ENCODE results near the gene WDR87.
A peak's percentile ranks its signal among the peaks of the same experiment; 100 is the strongest.

WDR87 gene

GRCh38 chr19:37942516-37942902, 36.1 kb upstream of the WDR87 start:
- Mint-ChIP-seq H3K27ac (peak overlapping the region in 1 of 3 experiments; percentile 5), H3K36me3 (ENCODE audit: low read depth) (peaks cover 12% of the 10 kb centered on the region), H3K27me3 (ENCODE audit: low read depth) (no peaks in the 10 kb centered on the region), H3K4me1 (peaks cover 9% of the 10 kb centered on the region), H3K4me3 (no peak overlapping the region), H3K9me3 (peaks cover 2% of the 10 kb centered on the region)
- no peak for TF ChIP-seq CTCF (IDR thresholded peaks at IDR 0.05; ENCODE audit: unreplicated experiment in 3 of 3)

GRCh38 chr19:37941782-37942515, 35.6 kb upstream of the WDR87 start:
- TF ChIP-seq CTCF (IDR thresholded peaks at IDR 0.05; ENCODE audit: unreplicated experiment in 3 of 3) = no peak
- no peak overlapping the region for H3K4me3 Mint-ChIP-seq
- H3K9me3 Mint-ChIP-seq = peaks cover 2% of the 10 kb centered on the region
- H3K27me3 Mint-ChIP-seq (ENCODE audit: low read depth) = no peaks in the 10 kb centered on the region
- H3K27ac Mint-ChIP-seq = peak overlapping the region in 2 of 3 experiments; percentile 38 to 72
- H3K4me1 Mint-ChIP-seq = peaks cover 9% of the 10 kb centered on the region
- H3K36me3 Mint-ChIP-seq (ENCODE audit: low read depth) = peaks cover 13% of the 10 kb centered on the region

GRCh38 chr19:37938353-37938752, 32.0 kb upstream of the WDR87 start:
- TF ChIP-seq CTCF (IDR thresholded peaks at IDR 0.05; ENCODE audit: unreplicated experiment in 3 of 3) = no peak
- H3K27ac Mint-ChIP-seq = no peak overlapping the region
- H3K27me3 Mint-ChIP-seq (ENCODE audit: low read depth) = no peaks in the 10 kb centered on the region
- peaks cover 2% of the 10 kb centered on the region for H3K9me3 Mint-ChIP-seq
- H3K4me3 Mint-ChIP-seq = no peak overlapping the region
- H3K4me1 Mint-ChIP-seq = peaks cover 24% of the 10 kb centered on the region
- peaks cover 17% of the 10 kb centered on the region for H3K36me3 Mint-ChIP-seq (ENCODE audit: low read depth)

- Mint-ChIP-seq H3K27ac (peak overlapping the region in 1 of 3 experiments; percentile 60), H3K9me3 (peaks cover 2% of the 10 kb centered on the region), H3K4me3 (no peak overlapping the region), H3K36me3 (ENCODE audit: low read depth) (peaks cover 17% of the 10 kb centered on the region), H3K4me1 (peaks cover 34% of the 10 kb centered on the region), H3K27me3 (ENCODE audit: low read depth) (no peaks in the 10 kb centered on the region)
- TF ChIP-seq CTCF (IDR thresholded peaks at IDR 0.05; ENCODE audit: unreplicated experiment in 3 of 3) = no peak
Observed at GRCh38 chr19:37936886-37937285, 30.5 kb upstream of the WDR87 start.

GRCh38 chr19:37936166-37936565, 29.8 kb upstream of the WDR87 start:
- Mint-ChIP-seq H3K27ac (no peak overlapping the region), H3K27me3 (ENCODE audit: low read depth) (no peaks in the 10 kb centered on the region), H3K4me3 (no peak overlapping the region), H3K9me3 (peaks cover 2% of the 10 kb centered on the region), H3K4me1 (peaks cover 32% of the 10 kb centered on the region), H3K36me3 (ENCODE audit: low read depth) (peaks cover 17% of the 10 kb centered on the region)
- TF ChIP-seq CTCF (IDR thresholded peaks at IDR 0.05; ENCODE audit: unreplicated experiment in 3 of 3) = no peak

GRCh38 chr19:37935341-37935740, 28.9 kb upstream of the WDR87 start:
- no peak overlapping the region for H3K4me3 Mint-ChIP-seq
- H3K36me3 Mint-ChIP-seq (ENCODE audit: low read depth) = peaks cover 12% of the 10 kb centered on the region
- peak overlapping the region in 1 of 3 experiments; percentile 11 for H3K27ac Mint-ChIP-seq
- peaks cover 32% of the 10 kb centered on the region for H3K4me1 Mint-ChIP-seq
- no peak for TF ChIP-seq CTCF (IDR thresholded peaks at IDR 0.05; ENCODE audit: unreplicated experiment in 3 of 3)
- H3K27me3 Mint-ChIP-seq (ENCODE audit: low read depth) = no peaks in the 10 kb centered on the region
- H3K9me3 Mint-ChIP-seq = peaks cover 2% of the 10 kb centered on the region

Measured in nephron (organoid).